Measurements from ENCODE around the gene PRSS3. TPM values are rescaled to one million over a fixed set of nuclear protein-coding genes. Genes with fewer than 3 reads are reported as not detected.
A peak's percentile ranks its signal among the peaks of the same experiment; 100 is the strongest.
"Not testable (repeated sequence)": the region's sequence is repeated elsewhere in the genome, so short reads cannot be mapped to it uniquely, and the experiment has no call there.

Gene PRSS3
- total RNA-seq, 1 donor from 2014 or later: 6.9 TPM

DNA sequence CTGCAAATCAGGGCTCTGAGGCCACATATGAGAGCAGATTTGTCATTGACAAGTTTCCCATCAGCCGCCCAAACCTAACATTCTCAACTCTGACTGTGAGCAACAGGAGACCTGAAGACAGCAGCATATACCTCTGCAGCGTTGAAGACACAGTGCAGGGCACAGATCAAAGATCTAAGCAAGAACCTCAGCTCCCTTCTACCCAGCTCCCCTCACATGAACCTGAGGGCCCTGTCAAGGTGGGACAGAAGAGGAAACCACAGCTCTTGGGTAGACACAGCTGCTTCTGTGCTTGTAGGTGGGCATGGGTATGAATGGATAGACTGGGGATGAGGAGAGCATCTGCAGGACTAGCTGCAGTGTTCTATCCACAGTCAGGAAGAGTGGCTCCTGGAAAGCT is 8.7 kb upstream of the PRSS3 start:
- no peak for DNase-seq

DNA sequence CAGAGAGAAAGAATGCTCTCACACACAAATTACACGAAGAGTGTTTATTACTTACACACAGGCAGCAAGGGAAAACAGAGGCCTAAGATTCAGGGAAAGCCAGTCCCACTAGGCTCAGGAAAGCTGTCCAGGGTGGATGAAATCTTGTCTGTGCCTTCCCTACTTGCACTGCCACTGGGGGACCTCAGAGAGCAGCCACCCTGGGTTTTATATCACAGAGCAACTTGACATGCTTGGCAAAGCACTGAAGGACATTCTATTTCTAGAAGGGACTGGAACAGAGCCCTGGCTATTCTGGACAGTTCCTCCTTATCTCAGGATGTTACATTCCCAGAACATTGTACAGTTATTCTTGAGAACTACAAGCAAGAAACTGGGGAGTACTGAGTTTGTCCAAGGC is 7.5 kb upstream of the PRSS3 start:
- no peak for DNase-seq

DNA sequence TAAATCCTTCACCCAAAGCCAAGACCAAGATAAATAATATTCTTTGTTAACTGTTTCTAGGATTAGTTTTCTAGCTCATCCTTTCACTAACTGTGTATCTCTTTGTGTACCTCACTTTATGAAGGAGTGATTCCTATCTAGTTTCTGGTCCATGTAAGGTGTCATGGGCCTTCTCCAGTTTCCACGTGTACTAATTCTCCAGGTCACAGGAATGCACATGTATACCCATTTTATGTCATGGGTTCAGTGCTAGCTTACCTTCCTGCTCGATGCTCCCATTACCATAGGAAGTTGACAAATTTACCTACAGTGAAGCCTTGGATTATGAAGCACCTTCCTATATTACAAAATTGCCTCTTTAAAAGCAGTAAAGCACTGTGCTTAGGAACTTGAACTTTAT is 5.9 kb upstream of the PRSS3 start:
- not testable (repeated sequence) for DNase-seq

DNA sequence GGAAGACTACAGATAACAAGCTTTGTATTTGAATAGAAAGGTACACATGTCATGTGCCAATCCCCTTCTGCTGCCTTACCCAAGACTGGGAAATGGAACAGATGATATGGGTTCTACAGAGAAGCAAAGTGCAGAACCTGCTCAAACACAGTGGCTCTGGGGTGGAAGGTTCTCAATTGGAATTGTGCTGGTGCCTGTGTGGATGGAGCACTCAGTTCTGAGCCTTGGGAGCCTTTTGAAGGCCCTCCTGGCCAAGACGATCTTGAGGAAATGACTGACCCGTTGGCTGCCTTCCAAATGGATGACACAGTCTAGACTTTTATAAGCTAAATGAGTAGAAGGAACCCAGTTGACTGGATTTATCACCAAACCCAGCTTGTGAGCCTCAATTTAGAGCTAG is 4.2 kb upstream of the PRSS3 start:
- no peak for DNase-seq

DNA sequence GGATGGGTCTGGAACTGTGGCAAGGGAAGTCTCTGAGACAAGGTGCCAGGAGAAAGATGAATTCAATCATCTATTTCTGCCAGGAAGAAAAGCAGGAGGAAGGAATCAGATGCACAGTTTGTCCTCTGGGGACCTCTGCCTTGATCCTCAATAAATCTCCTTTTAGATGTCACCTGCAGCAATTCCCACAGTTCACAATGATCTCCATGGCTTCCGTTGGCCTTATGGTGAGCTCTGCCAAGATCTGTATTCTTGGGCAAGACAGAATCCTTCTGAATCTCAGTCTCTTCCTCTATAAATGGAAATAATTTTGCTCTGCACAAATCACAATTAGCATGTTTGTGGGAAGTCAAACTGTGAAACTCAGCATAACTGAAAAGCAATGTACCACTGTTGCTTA is 1.9 kb upstream of the PRSS3 start:
- DNase-seq: not testable (repeated sequence)

DNA sequence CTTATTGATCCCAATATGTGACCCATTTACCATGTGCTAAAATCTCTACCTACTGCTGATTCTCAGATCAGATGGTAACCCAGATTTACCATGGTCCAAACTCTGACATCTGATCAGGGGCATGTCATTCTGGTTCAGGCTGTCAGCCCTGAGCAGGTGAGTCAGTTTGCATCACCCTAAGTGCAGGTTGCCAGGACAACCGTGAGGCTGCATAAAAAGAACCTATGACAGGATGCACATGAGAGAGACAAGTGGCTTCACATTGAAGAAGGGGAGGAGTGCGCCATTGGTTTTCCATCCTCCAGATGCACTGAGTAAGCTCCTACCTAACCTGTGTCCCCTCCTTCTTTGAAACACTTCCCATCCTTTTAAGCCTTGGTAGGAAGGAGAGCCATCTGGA is 801 bp upstream of the PRSS3 start:
- no peak for DNase-seq

DNA sequence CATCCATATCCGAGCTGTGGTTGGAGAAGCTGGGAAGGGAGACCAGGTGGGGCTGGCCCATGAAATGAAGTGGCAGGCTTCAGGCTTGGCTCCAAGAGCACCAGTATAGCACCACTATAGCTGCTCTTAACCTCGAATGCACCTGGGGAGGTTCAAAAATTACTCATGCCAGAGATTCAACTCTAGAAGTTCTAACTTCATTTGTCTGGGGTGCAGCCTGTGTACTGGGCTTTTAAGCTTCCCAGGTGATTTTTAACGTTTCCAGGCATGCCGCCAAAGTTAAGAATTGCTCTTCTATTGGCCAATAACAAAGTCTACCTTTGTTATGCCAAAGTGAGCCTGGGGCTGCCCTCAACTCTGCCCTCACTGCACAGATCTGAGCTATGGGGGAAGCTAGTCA is 458 bp downstream of the PRSS3 start:
- DNase-seq: no peak

DNA sequence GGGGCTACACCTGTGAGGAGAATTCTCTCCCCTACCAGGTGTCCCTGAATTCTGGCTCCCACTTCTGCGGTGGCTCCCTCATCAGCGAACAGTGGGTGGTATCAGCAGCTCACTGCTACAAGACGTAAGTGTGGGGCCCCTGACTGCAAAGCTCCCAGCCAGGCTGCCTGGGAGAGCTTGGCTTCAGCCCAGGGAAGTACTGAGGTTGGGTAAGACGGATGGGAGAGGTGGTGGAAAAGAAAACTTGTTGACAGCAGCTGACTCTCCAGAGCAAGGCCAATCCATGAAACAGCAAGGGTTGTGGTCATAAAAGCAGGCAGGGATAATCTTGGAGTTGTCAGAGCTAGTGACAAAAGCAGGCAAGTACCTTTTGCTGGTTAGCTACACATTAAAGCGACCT is 1.3 kb downstream of the PRSS3 start:
- not testable (repeated sequence) for DNase-seq

DNA sequence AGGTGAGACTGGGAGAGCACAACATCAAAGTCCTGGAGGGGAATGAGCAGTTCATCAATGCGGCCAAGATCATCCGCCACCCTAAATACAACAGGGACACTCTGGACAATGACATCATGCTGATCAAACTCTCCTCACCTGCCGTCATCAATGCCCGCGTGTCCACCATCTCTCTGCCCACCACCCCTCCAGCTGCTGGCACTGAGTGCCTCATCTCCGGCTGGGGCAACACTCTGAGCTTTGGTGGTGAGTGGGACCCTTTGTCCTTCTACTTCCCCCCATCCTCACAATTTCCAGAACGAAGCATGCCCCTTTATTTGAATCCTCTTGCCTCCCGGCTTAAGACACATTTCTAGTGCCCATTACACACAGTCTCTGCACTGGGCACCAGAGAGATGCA is 2.5 kb downstream of the PRSS3 start:
- DNase-seq: no peak

DNA sequence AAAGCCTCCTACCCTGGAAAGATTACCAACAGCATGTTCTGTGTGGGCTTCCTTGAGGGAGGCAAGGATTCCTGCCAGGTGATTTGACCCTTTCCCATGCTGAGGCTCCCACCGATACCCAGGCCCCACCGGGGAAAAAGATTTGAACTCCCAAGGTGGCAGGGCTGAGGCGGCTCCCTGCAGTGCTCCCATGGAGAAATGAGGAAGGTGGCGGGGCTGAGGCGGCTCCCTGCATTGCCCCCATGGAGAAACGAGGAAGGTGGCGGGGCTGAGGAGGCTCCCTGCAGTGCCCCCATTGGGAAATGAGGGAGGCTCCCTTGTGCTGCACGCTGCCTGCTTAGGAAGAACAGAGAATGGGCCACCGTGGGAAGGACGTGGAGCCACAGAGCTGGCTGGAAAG is 3.2 kb downstream of the PRSS3 start:
- no peak for DNase-seq

DNA sequence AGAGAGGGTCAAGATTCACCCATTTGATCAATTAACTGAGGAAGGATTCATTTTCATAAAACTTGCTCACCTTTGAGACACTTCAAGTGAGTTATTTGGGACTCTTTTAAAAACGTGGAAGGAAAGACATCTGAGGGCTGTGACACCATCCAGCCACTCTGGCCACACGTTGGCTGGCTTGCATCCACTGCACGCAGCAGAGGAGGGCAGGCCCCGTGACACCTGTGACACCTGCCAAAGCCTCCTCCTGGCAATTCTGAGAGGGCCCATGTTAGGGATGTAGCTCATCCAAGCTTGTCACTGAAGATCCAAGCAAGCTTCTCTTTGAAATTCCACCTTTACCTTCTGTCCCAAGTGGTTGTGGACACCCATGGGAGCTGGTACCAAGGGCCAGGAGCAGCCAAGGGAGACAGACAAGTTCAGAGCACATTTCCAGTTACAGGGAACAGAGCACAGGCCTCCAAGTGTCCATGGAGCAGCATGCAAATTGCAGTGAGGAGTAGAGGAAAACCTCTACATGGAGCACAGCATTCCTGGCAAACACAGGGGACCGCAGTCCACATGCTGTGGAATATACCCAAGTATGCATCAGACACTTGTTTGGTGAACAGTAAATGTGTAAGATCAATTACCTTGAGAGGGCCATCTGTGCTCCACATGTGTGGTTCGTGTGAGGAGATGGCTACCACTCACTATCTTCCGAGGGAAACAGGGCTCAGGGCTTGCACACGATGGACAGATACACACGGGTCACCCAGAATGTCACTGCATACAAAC is 4.8 kb downstream of the PRSS3 start:
- DNase-seq: peak; percentile 31

DNA sequence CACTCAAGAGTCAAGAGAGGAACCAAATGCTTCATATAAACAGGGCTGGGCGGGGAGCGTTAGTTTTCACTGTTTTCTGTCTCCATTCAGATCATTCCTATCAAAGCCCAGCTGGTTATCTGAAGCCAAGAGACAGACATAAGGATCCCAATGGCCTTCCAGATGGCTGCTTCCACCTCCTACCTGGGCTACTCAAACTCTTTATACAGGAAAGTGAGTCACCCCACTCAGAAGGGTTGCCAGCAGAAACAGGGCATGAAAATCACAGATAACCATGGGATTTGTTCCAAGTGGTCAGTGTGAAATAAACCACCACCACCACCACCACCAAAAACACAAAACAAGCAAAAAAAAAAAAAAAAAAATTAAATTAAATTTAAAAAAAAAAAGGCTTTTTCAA is 5.5 kb downstream of the PRSS3 start:
- no peak for DNase-seq

DNA sequence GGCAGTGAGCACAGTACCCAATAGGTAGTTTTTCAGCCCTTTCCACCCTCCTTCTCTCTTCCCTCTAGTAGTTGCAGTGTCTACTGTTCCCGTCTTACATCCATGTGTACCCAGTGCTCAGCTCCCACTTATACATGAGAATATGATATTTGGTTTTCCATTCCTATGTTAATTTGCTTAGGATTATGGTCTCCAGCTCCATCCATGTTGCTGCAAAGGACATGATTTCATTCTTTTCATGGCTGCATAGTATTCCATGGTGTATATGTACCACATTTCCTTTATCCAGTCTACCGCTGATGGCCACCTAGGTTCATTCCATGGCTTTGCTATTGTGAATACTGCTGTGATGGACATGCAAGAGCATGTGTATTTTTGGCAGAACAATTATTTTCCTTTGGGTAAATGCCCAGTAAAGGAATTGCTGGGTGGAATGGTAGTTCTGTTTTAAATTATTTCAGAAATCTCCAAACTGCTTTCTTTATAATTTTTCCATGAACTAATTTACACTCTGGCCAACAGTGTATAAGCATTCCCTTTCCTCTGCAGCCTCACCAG is 6.7 kb downstream of the PRSS3 start:
- not testable (repeated sequence) for DNase-seq

DNA sequence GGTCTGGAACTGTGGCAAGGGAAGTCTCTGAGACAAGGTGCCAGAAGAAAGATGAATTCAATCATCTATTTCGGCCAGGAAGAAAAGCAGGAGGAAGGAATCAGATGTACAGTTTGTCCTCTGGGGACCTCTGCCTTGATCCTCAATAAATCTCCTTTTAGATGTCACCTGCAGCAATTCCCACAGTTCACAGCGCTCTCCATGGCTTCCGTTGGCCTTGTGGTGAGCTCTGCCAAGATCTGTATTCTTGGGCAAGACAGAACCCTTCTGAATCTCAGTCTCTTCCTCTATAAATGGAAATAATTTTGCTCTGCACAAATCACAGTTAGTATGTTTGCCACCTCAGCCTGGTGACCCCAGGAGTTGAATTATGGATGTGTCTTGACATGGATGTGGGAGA is 8.8 kb downstream of the PRSS3 start:
- DNase-seq: not testable (repeated sequence)

DNA sequence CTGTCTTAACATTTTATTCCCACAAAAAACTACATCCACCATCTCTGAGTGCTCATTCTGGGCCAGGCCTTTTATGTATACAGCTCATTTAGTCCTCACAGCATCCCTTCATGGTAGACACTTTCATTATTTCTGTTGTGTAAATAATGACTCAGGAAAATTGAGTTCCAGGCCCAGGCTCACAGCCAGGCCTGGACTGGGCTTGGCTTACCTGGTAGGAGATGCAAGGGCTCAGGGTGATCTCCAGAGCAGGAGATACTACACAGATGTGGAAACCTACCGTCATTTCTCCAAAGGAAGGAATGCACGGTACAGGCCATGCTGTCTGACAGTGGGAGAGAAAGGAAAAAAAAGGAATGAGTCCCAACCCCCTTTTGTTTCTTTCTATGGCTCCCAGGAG is 11.8 kb downstream of the PRSS3 start:
- not testable (repeated sequence) for DNase-seq

DNA sequence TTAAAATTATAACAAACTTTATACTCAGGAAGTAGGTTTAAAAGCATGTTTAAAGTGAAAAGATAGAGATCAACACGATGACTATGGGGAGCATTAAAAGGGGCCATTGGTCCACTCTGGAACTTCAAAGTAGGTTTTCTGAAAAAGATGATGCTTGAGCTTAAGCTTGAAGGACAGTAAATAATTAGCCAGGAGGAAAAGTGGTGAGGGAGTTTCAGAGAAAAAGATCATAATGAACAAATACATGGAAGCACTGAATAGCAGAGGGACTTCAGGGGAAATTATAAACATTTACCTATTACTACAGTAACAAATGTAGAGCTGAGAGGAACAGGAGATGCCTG is 13.6 kb downstream of the PRSS3 start:
- DNase-seq: not testable (repeated sequence)

DNA sequence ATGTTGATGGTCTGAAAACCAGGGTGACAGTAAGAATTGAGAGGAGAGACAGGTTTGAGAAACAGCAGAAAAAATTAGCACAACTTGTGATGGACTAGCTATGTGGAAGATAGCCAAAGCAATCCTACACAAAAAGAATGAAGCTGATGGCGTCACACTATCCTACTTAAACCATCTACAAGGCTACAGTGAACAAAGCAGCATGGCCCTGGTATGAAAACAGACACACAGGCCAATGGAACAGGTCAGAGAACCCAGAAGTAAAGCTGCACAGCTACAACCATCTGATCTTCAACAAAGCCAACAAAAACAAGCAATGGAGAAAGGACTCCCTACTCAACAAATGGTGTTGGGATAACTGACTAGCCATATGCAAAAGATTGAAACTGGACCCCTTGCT is 14.1 kb downstream of the PRSS3 start:
- no peak for DNase-seq

DNA sequence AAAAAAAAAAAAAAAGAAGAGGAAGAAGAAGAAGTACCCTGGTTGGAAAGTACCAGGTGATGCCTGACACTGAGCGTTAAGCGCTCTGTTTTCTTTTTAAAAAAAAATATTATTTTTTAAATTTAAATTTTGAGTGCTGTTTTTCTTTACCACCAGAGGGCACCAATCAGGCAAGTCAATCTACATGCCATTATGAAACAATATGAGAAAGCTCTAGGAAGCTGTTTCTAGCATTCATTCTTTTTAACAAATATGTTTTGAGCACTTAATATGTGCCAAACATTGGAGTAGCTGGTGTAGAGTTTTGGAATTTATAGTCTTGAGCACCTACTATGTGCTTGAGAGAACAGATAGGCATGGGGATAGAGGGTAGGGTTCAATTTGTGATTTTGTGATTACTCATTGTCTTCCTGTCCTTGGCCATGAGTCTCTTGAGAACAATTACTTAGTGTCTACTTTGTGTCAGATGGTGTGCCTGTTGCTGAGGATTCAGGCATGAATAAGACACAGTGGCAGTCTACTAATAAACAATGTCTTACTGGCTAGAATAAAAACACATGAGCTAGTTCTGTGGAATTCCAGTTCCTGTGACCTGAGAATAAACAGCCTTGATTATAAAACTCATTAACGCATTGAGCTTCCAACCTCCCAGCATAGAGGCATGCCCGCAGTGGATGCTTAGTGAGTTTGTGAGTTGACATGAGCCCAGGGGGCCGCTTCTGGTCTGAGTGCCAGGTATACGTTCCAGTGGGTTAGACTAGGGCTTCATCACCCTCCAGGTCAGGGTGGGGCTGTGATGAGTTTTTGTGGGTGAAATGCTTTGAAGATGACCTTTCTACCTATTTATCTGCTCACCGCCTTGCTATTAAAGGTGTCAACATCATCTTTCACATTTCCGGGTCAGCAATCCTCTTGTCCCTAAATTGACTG is 18.6 kb downstream of the PRSS3 start:
- DNase-seq: peak; percentile 55

DNA sequence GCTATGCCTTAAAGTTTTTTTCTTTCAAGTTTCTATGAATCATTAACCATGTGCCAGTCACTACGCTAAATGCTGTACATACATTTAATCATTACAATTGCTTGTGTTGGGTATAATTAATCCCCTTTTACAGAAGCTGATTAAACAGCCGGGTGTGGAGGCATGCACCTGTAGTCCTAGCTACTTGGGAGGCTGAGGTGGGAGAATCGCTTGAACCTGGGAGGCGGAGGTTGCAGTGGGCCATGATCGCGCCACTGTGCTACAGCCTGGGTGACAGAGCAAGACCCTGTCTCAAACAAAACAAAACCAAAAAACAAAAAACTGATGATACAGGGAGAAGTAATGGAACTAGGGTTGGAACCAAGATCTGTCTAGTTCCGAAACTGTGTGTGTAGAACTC is 20.4 kb downstream of the PRSS3 start:
- DNase-seq: no peak

DNA sequence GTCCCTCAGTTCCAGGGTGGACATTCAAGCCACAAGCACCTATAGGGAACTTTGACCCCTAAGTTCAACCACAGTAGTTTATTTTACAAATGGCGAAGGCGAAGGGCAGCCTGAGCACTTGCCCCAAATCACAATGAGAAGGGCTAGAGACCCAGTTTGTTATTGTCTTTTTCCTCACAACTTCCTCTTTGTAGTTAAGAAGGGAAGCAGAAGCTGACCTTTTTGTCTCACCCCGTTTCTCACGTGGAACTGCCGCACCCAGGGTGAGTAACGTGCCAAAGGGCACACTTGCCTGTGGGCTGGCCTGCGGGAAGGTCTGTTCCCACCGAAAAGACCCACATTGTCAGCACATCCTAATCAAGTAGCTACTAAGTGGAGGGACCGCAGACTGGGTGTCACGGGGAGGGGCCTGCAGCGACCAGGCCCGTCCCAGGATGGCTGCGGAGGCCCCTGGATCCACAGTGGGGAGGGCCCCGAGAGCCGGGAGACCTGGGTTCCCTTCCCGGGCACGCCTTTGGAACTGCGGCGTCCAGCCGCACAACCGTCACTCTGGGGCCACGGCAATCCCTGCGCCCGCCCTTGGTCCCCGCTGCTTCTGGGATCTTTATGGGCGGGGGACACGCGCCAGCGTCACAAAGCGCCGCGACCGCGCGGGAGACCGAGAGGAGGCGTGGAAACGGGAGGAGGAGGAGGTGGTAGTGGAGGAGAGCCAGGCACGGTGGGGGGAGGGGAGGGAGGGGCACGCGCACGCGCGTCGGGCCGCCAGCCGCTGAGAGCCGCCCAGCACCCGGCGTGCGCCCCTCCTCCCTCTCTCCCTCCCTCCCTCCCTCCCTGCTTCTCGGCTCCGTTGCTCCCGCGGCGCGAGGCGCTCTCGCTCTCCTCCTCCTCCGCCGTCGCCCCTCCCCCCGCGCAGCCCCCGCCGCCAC is 21.2 kb downstream of the PRSS3 start, which contains the start of gene UBE2R2:
Gene UBE2R2 (plus strand): TSS at position 834 of the 926 bp plus-strand sequence. CDS start 598 bp downstream, outside the sequence.
- DNase-seq: peak; percentile 97

DNA sequence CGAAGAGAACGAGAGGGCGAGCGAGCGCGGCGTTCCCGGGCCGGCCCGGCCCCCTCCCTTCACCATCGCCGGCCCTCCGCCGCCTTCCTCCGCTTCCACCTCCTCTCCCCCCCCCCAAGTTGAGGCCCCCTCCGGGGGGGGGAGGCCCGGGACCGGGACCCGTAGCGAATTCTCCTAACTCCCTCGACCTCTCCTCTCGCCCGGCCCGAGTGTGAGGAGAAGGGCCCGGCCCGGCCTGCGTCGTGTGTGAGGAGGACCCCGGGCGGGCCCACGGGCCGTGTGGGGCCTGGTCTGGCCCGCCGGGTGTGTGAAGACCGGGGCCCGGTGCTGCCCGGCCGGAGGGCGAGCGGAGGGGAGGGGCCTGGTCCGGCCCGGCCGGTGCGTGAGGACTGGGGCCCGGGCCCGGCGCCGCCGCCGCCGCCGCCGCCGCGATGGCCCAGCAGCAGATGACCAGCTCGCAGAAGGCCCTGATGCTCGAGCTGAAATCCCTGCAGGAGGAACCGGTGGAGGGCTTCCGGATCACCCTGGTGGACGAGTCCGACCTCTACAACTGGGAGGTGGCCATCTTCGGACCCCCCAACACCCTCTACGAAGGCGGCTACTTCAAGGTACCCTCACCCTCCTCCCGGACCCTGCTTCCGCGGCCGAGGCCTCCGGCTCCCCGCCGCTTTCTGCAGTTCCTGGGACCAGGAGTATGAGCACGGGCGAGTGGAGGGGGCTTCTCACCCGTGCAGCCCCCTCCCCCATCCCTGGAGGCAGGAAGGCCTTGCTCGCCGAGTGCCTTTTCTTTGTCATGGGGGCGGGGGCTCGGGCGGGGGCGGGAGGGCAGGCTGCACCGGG is 22.2 kb downstream of the PRSS3 start:
- DNase-seq: peak; percentile 51

Data from skin of body (tissue), 2 donors.